Measurements from ENCODE around the gene UBR4.

DNA sequence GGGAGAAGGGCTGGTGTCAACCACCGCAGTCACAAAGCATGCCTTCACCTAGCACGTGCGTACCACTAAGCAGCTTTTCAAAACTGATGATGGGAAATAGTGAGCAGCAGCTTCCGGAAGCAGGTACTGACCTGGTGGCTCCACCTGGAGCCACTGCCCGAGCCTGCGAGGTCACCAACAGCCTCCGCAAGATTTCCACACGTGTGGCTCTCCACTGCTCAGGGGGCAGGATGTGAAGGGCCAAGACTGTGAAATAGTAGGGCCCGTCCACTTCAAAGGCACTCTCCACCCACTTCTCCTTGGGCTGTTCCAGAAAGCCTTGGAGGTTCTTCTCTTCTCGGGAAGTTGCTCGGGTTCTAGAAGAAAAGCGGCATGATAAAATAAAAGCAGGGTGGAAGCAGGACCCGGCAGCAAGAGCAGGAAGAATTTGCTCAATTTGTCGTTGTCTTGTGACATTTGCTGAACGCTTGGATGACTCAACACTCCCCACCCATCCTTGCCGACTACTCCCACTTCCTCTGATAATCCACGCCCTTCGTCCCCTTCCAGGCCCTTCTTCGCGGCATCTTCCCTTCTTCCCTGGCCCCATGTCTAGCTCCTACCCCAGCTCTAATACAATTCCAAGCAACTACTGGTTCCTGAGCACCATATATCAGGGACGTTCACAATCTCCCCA, 128.7 kb downstream of the UBR4 start:
- TF ChIP-seq POLR2A (IDR thresholded peaks at IDR 0.05; ENCODE audit: low read length) (no peak), GATA1 (IDR thresholded peaks at IDR 0.05; ENCODE audit: low read depth, low read length) (no peak)
